Upper lobe of right lung (tissue), 1 donor: ENCODE results near the gene DUOX2. TPM values are rescaled to one million over a fixed set of nuclear protein-coding genes. Genes with fewer than 3 reads are reported as not detected.

Source experiments
- ATAC-seq: fragments of 200-7000 bp; cut with Tn5 transposase; one replicate; pipeline ENCODE4 v1.9.1; 2020; ENCODE audit warnings: mild to moderate bottlenecking, moderate library complexity
- DNase-seq: peaks from one replicate; pipeline ENCODE4 v3.0.0-alpha.2; 2020
- H3K27ac ChIP-seq: fragments of 200-600 bp; one replicate; pipeline ENCODE4 v1.8.0; 2022
- H3K27me3 ChIP-seq: fragments of 200-600 bp; one replicate; pipeline ENCODE4 v1.8.0; 2022; ENCODE audit warnings: mild to moderate bottlenecking
- H3K36me3 ChIP-seq: fragments of 200-600 bp; one replicate; pipeline ENCODE4 v1.8.0; 2022
- H3K4me1 ChIP-seq: fragments of 200-600 bp; one replicate; pipeline ENCODE4 v1.8.0; 2022
- H3K4me3 ChIP-seq: fragments of 200-600 bp; one replicate; pipeline ENCODE4 v1.8.0; 2022; ENCODE audit warnings: mild to moderate bottlenecking
- H3K9me3 ChIP-seq: fragments of 200-600 bp; one replicate; pipeline ENCODE4 v1.8.0; 2022
- intact Hi-C: fragments of 100-400 bp; cut with DNase I; formaldehyde crosslinking; loops from one replicate; pipeline ENCODE4 v1.11.0; 2022
- total RNA-seq: library from RNA; stranded (reverse); fragmentation: NEBNext Ultra II Directional; extraction: Animal tissue kit (Norgen Biotek cat#: 25700); gene quantifications from one replicate; pipeline ENCODE4 v1.2.1, GENCODE V29; 2021
- TF ChIP-seq, protein P1 (sequence below): fragments of 200-600 bp; IDR thresholded peaks from one replicate; pipeline ENCODE4 v1.8.0; 2022; ENCODE audit warnings: antibody characterized with exemption
- donor health status: DM: no; HTN: yes; CAD: no; lungs with severe emphysema.

DUOX2 gene
- total RNA-seq, 1 donor from 2014 or later: 3.8 TPM

DNA sequence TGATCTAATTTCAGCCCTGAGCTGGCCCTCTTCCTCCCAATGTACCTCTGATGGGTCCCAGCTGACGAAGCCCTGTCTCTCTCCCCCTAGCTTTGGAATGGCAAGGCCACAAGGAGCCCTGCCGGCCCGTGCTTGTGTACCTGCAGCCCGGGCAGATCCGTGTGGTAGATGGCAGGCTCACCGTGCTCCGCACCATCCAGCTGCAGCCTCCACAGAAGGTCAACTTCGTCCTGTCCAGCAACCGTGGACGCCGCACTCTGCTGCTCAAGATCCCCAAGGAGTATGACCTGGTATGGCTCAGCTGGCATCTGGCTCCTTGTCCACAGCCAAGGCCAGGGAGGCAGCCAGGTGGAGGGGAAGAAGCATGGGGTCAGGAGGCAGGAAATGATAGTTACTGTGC lies 30.0 kb upstream of the DUOX2 start:
- no peak overlapping the region for H3K27ac ChIP-seq
- ATAC-seq (no peak), DNase-seq (peak; percentile 58)
- no peaks in the 10 kb centered on the region for H3K9me3 ChIP-seq
- no peak overlapping the region for H3K4me3 ChIP-seq
- peaks cover 7% of the 10 kb centered on the region for H3K4me1 ChIP-seq
- intact Hi-C loops: no loop called here
- H3K27me3 ChIP-seq: no peaks in the 10 kb centered on the region
- TF ChIP-seq, protein P1, sequence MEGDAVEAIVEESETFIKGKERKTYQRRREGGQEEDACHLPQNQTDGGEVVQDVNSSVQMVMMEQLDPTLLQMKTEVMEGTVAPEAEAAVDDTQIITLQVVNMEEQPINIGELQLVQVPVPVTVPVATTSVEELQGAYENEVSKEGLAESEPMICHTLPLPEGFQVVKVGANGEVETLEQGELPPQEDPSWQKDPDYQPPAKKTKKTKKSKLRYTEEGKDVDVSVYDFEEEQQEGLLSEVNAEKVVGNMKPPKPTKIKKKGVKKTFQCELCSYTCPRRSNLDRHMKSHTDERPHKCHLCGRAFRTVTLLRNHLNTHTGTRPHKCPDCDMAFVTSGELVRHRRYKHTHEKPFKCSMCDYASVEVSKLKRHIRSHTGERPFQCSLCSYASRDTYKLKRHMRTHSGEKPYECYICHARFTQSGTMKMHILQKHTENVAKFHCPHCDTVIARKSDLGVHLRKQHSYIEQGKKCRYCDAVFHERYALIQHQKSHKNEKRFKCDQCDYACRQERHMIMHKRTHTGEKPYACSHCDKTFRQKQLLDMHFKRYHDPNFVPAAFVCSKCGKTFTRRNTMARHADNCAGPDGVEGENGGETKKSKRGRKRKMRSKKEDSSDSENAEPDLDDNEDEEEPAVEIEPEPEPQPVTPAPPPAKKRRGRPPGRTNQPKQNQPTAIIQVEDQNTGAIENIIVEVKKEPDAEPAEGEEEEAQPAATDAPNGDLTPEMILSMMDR: no peak
- H3K36me3 ChIP-seq: peaks cover 25% of the 10 kb centered on the region

DNA sequence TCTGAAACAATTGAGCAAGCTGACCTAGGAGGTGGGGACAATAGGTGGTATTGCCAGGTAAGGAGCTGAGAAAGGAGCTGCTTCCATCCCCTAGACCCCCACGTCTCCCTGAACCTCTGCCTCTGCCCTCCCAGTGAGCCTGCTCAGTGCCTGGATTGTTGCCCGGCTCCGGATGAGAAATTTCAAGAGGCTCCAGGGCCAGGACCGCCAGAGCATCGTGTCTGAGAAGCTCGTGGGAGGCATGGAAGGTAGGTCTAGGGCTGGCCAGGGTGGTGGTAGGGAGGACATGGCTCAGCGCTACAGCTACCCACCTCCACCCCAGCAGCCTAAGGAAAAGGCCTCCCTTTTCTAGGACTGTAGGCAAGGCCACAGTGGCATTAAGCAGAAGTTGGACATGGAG lies 29.1 kb upstream of the DUOX2 start:
- Histone ChIP-seq H3K36me3 (peaks cover 16% of the 10 kb centered on the region), H3K27me3 (no peaks in the 10 kb centered on the region), H3K27ac (no peak overlapping the region), H3K9me3 (no peaks in the 10 kb centered on the region), H3K4me1 (peaks cover 7% of the 10 kb centered on the region), H3K4me3 (no peak overlapping the region)
- intact Hi-C loops: no loop called here
- TF ChIP-seq, protein P1: no peak
- DNase-seq (peak; percentile 52), ATAC-seq (no peak)

DNA sequence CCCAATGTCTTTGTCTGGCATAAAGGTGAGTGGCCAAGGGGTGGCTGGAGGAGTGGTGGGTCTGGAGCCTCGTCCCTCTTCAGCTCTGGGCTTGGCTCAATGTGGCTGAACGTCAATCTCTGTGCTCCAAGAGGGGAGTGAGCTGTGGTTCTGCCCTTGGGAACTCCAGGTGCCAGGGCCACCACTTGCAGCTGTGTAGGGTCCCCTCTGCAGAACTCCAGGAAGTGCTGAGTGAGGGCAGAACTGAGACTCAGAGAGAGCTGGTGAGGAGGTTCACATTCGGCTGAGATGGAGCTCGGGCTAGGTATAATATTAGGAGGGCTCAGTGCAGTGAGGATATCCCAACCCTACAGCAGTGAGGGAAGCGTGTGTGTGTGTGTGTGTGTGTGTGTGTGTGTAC lies 27.4 kb upstream of the DUOX2 start:
- intact Hi-C loops: no loop called here
- ATAC-seq (no peak), DNase-seq (peak; percentile 18)
- peaks cover 6% of the 10 kb centered on the region for H3K4me1 ChIP-seq
- H3K4me3 ChIP-seq: no peak overlapping the region
- TF ChIP-seq, protein P1: no peak
- H3K9me3 ChIP-seq: no peaks in the 10 kb centered on the region
- H3K27me3 ChIP-seq: no peaks in the 10 kb centered on the region
- no peak overlapping the region for H3K27ac ChIP-seq
- H3K36me3 ChIP-seq: peaks cover 6% of the 10 kb centered on the region

DNA sequence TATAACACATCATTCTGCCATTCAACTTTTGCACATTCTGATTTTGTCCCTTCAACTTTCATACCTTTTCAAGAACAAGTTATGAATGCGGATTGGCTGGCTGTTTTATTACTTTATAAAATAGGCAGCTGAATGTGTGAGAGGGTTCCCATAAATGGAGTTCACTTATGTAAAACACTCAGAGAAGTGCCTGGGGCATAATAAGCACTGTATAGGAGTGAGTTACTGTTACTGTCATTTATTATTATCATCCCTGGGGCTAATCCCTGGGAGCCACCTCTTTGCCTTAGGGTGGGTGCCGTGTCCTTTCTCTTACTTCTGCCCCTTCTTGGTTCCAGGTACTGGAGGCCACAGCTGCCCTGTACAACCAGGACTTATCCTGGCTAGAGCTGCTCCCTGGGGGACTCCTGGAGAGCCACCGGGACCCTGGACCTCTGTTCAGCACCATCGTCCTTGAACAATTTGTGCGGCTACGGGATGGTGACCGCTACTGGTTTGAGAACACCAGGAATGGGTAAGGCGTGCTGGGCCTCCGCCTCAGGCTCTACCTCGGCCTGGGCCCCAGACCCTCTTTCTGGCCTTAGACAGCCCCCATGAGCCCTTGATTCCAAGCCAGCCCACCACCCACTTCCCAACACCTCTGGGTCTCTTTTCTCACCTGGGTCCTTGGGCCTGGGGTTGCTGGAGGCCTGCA lies 26.7 kb upstream of the DUOX2 start:
- no peak overlapping the region for H3K4me3 ChIP-seq
- TF ChIP-seq, protein P1: no peak
- H3K4me1 ChIP-seq: no peaks in the 10 kb centered on the region
- H3K36me3 ChIP-seq: peaks cover 6% of the 10 kb centered on the region
- no peak for ATAC-seq
- no peaks in the 10 kb centered on the region for H3K27me3 ChIP-seq
- no peaks in the 10 kb centered on the region for H3K9me3 ChIP-seq
- peak; percentile 60 for DNase-seq
- intact Hi-C loops: no loop called here
- H3K27ac ChIP-seq: peak overlapping the region; percentile 30

DNA sequence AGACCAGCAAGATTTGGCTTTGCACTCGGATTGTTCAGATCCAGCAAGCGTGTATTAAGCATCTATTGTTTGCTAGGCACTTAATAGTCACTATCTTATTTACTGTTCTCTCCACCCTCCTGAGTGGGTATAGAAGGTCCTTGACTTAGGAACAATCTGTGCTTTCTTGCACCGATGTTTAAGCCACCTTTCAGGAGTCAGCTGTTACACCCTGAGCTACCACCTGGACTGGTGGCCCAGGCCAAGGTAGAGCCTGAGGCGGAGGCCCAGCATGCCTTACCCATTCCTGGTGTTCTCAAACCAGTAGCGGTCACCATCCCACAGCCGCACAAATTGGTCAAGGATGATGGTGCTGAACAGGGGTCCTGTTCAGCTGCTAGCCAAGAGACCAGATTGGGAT lies 25.8 kb upstream of the DUOX2 start:
- H3K27ac ChIP-seq: peak overlapping the region; percentile 30
- H3K4me3 ChIP-seq: no peak overlapping the region
- H3K9me3 ChIP-seq: no peaks in the 10 kb centered on the region
- ATAC-seq (peak; percentile 87), DNase-seq (peak; percentile 80)
- H3K27me3 ChIP-seq: peaks cover 7% of the 10 kb centered on the region
- peaks cover 6% of the 10 kb centered on the region for H3K4me1 ChIP-seq
- H3K36me3 ChIP-seq: peaks cover 6% of the 10 kb centered on the region
- intact Hi-C loops: no loop called here
- TF ChIP-seq, protein P1: no peak
